Measurements from ENCODE around the gene POC1B.
A peak's percentile ranks its signal among the peaks of the same experiment; 100 is the strongest.
"Not testable (repeated sequence)": the region's sequence is repeated elsewhere in the genome, so short reads cannot be mapped to it uniquely, and the experiment has no call there.

DNA sequence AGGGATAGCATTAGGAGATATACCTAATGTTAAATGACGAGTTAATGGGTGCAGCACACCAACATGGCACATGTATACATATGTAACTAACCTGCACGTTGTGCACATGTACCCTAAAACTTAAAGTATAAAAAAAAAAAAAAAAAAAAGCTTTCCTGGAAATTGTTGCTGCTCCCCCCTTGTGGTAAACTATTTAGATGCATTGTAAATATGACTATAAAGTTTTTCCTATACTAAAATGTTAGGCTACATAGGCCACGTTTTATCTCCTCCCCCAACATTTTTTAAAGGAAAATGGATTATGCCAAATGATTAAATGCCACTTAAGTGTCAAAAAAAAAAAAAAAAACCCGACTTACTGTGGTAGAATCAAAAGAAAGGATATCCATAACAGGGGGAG lies 66.6 kb downstream of the POC1B start:
- TF ChIP-seq EZH2 (IDR thresholded peaks at IDR 0.05; ENCODE audit: borderline replicate concordance, low read depth, low read length, poor library complexity, severe bottlenecking), result not testable (repeated sequence)
- TF ChIP-seq, protein P1, sequence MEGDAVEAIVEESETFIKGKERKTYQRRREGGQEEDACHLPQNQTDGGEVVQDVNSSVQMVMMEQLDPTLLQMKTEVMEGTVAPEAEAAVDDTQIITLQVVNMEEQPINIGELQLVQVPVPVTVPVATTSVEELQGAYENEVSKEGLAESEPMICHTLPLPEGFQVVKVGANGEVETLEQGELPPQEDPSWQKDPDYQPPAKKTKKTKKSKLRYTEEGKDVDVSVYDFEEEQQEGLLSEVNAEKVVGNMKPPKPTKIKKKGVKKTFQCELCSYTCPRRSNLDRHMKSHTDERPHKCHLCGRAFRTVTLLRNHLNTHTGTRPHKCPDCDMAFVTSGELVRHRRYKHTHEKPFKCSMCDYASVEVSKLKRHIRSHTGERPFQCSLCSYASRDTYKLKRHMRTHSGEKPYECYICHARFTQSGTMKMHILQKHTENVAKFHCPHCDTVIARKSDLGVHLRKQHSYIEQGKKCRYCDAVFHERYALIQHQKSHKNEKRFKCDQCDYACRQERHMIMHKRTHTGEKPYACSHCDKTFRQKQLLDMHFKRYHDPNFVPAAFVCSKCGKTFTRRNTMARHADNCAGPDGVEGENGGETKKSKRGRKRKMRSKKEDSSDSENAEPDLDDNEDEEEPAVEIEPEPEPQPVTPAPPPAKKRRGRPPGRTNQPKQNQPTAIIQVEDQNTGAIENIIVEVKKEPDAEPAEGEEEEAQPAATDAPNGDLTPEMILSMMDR (conservative IDR thresholded peaks at IDR 0.05; ENCODE audit: low read depth, low read length), result peak; percentile 48

Data from A673 (cell line).